MM.1S (cell line): ENCODE measurements around the gene ALG14.

Experiments used
- DNase-seq: peaks from one replicate; pipeline ENCODE4 v3.0.0-alpha.2; 2015
- H2AFZ ChIP-seq: fragments of 300-600 bp; sonication (generic); 2 replicates; pipeline ENCODE4 v1.6.0; 2016; ENCODE audit warnings: antibody characterized with exemption, low read length
- H3F3A ChIP-seq: fragments of 300-600 bp; sonication (generic); 2 replicates; pipeline ENCODE4 v1.6.1; 2016; ENCODE audit warnings: mild to moderate bottlenecking, antibody characterized with exemption, low read length, moderate library complexity, mixed read lengths; ENCODE audit not compliant: insufficient read depth
- H3K27ac ChIP-seq: fragments of 300-600 bp; sonication (generic); 2 replicates; pipeline ENCODE4 v1.5.1; 2016; ENCODE audit warnings: mild to moderate bottlenecking, low read length
- H3K27me3 ChIP-seq: fragments of 300-600 bp; sonication (generic); replicated peaks from 2 replicates; pipeline ENCODE4 v1.6.0; 2016; ENCODE audit warnings: low read length; ENCODE audit not compliant: insufficient read depth
- H3K36me3 ChIP-seq: fragments of 300-600 bp; sonication (generic); replicated peaks from 2 replicates; pipeline ENCODE4 v1.6.1; 2016; ENCODE audit warnings: mild to moderate bottlenecking, low read length, mixed read lengths; ENCODE audit not compliant: insufficient read depth
- H3K4me1 ChIP-seq: fragments of 300-600 bp; sonication (generic); 2 replicates; pipeline ENCODE4 v1.6.1; 2016; ENCODE audit warnings: low read length, mixed read lengths
- H3K4me2 ChIP-seq: fragments of 300-600 bp; sonication (generic); 2 replicates; pipeline ENCODE4 v1.6.0; 2016; ENCODE audit warnings: low read depth, low read length
- H3K4me3 ChIP-seq: fragments of 300-600 bp; sonication (generic); 2 replicates; pipeline ENCODE4 v1.5.1; 2016; ENCODE audit warnings: low read length, mixed read lengths
- H3K79me2 ChIP-seq: fragments of 300-600 bp; sonication (generic); 2 replicates; pipeline ENCODE4 v1.6.1; 2016; ENCODE audit warnings: mixed run types, low read length, mixed read lengths
- H3K9ac ChIP-seq: fragments of 300-600 bp; sonication (generic); 2 replicates; pipeline ENCODE4 v1.6.1; 2016; ENCODE audit warnings: low read length, mixed read lengths
- H3K9me2 ChIP-seq: fragments of 300-600 bp; sonication (generic); replicated peaks from 2 replicates; pipeline ENCODE4 v1.6.1; 2016; ENCODE audit warnings: mild to moderate bottlenecking, low read length, mixed read lengths; ENCODE audit not compliant: insufficient read depth
- H3K9me3 ChIP-seq: fragments of 300-600 bp; sonication (generic); replicated peaks from 2 replicates; pipeline ENCODE4 v1.6.1; 2016; ENCODE audit warnings: mild to moderate bottlenecking, low read length, mixed read lengths; ENCODE audit not compliant: insufficient read depth
- H4K20me1 ChIP-seq: fragments of 300-600 bp; sonication (generic); 2 replicates; pipeline ENCODE4 v1.6.1; 2016; ENCODE audit warnings: mild to moderate bottlenecking, low read length, moderate library complexity, mixed read lengths; ENCODE audit not compliant: insufficient read depth
- EZH2 ChIP-seq: fragments of 300-600 bp; sonication (generic); optimal IDR thresholded peaks from 2 replicates; pipeline ENCODE3; 2017; ENCODE audit warnings: low read depth, mild to moderate bottlenecking, antibody characterized with exemption, low read length, mixed read lengths
- EZH2phosphoT487 ChIP-seq: fragments of 300-600 bp; sonication (generic); IDR thresholded peaks from 2 replicates; pipeline ENCODE4 v1.6.1; 2018; ENCODE audit warnings: antibody characterized with exemption, low read length
- TF ChIP-seq, protein P1 (sequence below): fragments of 300-600 bp; sonication (generic); IDR thresholded peaks from 2 replicates; pipeline ENCODE4 v1.5.1; 2016; ENCODE audit warnings: antibody characterized with exemption, low read length, mixed read lengths

ALG14 gene

DNA sequence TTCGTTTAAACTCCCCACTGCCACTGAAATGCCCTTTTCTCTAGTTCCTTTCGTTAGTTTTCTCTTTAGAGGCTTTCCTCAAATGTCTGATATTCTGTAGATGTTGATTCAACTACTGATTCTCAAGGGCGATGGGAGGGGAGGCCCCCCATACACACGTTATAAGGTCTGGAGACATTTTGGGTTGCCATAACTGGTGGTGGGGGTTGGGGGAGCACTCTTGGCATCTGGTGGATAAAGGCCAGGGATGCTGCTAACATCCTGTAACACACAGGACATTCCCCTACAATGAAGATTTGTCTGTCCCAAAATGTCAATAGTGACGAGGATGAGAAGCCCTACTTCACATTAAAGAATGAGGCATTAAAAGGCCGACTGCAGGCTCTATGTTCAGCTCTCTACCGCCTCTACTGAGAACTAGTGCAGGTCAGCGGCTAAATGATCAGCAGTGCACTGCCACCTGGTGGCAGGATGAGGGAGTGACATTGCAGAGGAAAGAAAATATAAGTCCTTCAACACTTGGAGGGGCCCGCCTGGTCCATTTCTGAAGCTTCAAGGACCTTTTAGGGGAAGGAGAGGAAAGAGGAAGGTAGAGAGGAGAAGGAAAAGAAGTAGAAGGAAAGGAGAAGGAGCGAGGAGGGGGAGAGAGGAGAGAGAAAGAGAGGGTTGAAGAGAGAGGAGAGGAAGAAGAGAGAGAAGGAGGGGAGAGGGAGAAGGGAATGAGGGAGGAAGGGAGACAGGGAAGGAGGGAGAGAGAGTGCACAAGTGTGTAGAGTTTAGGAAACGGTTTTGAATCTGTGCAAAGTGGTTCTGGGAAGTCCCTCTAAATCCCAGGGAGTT is 29.4 kb downstream of the ALG14 start:
- H3K4me2 ChIP-seq = no peak overlapping the region
- H3K4me1 ChIP-seq = no peaks in the 10 kb centered on the region
- no peak overlapping the region for H3K27ac ChIP-seq
- no peaks in the 10 kb centered on the region for H3K27me3 ChIP-seq
- H3K9ac ChIP-seq = no peak overlapping the region
- no peak overlapping the region for H3K4me3 ChIP-seq
- no peaks in the 10 kb centered on the region for H4K20me1 ChIP-seq
- no peak overlapping the region for H2AFZ ChIP-seq
- H3K9me2 ChIP-seq = no peaks in the 10 kb centered on the region
- H3F3A ChIP-seq = no peaks in the 10 kb centered on the region
- no peaks in the 10 kb centered on the region for H3K36me3 ChIP-seq
- H3K79me2 ChIP-seq = no peaks in the 10 kb centered on the region
- no peaks in the 10 kb centered on the region for H3K9me3 ChIP-seq
- peak; percentile 67 for DNase-seq
- TF ChIP-seq EZH2phosphoT487 = no peak
- TF ChIP-seq, protein P1, sequence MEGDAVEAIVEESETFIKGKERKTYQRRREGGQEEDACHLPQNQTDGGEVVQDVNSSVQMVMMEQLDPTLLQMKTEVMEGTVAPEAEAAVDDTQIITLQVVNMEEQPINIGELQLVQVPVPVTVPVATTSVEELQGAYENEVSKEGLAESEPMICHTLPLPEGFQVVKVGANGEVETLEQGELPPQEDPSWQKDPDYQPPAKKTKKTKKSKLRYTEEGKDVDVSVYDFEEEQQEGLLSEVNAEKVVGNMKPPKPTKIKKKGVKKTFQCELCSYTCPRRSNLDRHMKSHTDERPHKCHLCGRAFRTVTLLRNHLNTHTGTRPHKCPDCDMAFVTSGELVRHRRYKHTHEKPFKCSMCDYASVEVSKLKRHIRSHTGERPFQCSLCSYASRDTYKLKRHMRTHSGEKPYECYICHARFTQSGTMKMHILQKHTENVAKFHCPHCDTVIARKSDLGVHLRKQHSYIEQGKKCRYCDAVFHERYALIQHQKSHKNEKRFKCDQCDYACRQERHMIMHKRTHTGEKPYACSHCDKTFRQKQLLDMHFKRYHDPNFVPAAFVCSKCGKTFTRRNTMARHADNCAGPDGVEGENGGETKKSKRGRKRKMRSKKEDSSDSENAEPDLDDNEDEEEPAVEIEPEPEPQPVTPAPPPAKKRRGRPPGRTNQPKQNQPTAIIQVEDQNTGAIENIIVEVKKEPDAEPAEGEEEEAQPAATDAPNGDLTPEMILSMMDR = peak; percentile 92
- no peak for TF ChIP-seq EZH2

DNA sequence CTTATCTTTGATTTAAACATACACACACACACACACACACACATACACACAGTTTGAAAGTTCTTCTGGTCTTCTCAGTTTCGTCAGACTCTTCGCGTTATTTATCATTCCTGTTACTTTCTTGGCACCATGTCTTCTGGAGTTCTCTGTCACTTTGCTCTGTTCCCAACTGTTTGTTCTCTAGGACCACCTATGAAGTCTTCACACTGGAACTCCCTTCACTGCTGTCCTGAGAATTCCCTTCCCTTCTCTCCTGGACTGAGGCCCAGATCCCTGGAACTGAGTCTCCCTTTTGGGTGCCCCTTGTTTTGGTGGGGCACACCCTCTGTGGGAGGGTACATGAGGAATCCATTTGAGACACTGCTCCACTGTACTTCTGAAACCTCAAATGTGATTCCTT is 30.5 kb downstream of the ALG14 start:
- TF ChIP-seq EZH2 (no peak), EZH2phosphoT487 (no peak)
- TF ChIP-seq, protein P1 = no peak
- Histone ChIP-seq H3K36me3 (no peaks in the 10 kb centered on the region), H2AFZ (no peak overlapping the region), H3K4me1 (no peaks in the 10 kb centered on the region), H3K27me3 (no peaks in the 10 kb centered on the region), H3K27ac (no peak overlapping the region), H3F3A (no peaks in the 10 kb centered on the region), H3K9me3 (no peaks in the 10 kb centered on the region), H3K4me3 (no peak overlapping the region), H3K79me2 (no peaks in the 10 kb centered on the region), H4K20me1 (no peaks in the 10 kb centered on the region), H3K9me2 (no peaks in the 10 kb centered on the region), H3K4me2 (no peak overlapping the region), H3K9ac (no peak overlapping the region)
- no peak for DNase-seq

DNA sequence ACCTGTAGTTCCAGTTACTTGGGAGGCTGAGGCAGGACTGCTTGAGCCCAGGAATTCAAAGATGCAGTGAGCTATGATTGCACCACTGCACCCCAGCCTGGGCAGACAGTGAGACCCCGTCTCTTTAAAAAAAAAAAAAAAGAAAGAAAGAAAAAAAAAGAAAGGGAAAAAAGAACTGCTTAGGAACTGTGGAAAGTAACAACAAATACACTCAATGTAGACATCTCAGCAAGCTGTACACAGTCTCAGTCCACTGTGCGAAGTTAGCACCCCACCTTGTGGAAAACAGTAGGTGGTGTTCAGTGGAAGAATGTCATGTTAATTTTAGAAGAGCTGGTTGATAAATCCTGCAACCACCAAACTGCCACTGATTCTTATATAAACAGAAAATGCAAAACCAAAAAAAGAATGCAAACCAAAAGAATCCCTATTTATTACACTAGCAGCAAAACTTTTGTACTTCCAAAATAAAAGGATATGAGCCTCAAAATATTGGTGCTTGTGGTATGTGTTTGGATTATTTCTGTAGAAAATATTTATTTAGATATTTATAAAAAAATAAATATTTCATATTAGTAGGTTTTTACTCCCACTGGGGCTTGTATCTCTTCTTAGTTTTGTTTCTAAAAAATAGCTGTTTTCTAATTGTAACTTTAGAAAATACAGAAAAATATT is 31.1 kb downstream of the ALG14 start:
- peak; percentile 7 for DNase-seq
- Histone ChIP-seq H4K20me1 (no peaks in the 10 kb centered on the region), H3K9me3 (no peaks in the 10 kb centered on the region), H3K4me1 (no peaks in the 10 kb centered on the region), H2AFZ (no peak overlapping the region), H3F3A (no peaks in the 10 kb centered on the region), H3K9me2 (no peaks in the 10 kb centered on the region), H3K4me3 (no peak overlapping the region), H3K36me3 (no peaks in the 10 kb centered on the region), H3K27ac (no peak overlapping the region), H3K27me3 (no peaks in the 10 kb centered on the region), H3K9ac (no peak overlapping the region), H3K79me2 (no peaks in the 10 kb centered on the region), H3K4me2 (no peak overlapping the region)
- TF ChIP-seq, protein P1 = peak; percentile 21; the same call in 1 of the 2 replicates
- no peak for TF ChIP-seq EZH2phosphoT487
